GM12864 (cell line): ENCODE results near the gene DMRT1.

Source experiments
- DNase-seq: peaks from one replicate; pipeline ENCODE4 v3.0.0-alpha.2; 2011; ENCODE audit warnings: low read depth
- H3K4me3 ChIP-seq: 2 replicates; pipeline ENCODE4 v1.5.1; 2011; ENCODE audit warnings: mild to moderate bottlenecking, low read depth, low read length, control low read depth
- TF ChIP-seq, protein P1 (sequence below): IDR thresholded peaks from 2 replicates; pipeline ENCODE4 v1.5.1; 2011; ENCODE audit warnings: low read depth, mild to moderate bottlenecking, moderate library complexity, low read length, control low read depth, inconsistent platforms; ENCODE audit errors: missing control alignments

DMRT1 gene

GRCh38 chr9:979983-980382 lies 138.5 kb downstream of the DMRT1 start:
- TF ChIP-seq, protein P1, sequence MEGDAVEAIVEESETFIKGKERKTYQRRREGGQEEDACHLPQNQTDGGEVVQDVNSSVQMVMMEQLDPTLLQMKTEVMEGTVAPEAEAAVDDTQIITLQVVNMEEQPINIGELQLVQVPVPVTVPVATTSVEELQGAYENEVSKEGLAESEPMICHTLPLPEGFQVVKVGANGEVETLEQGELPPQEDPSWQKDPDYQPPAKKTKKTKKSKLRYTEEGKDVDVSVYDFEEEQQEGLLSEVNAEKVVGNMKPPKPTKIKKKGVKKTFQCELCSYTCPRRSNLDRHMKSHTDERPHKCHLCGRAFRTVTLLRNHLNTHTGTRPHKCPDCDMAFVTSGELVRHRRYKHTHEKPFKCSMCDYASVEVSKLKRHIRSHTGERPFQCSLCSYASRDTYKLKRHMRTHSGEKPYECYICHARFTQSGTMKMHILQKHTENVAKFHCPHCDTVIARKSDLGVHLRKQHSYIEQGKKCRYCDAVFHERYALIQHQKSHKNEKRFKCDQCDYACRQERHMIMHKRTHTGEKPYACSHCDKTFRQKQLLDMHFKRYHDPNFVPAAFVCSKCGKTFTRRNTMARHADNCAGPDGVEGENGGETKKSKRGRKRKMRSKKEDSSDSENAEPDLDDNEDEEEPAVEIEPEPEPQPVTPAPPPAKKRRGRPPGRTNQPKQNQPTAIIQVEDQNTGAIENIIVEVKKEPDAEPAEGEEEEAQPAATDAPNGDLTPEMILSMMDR = no peak
- H3K4me3 ChIP-seq = no peak overlapping the region
- DNase-seq = no peak

DNA sequence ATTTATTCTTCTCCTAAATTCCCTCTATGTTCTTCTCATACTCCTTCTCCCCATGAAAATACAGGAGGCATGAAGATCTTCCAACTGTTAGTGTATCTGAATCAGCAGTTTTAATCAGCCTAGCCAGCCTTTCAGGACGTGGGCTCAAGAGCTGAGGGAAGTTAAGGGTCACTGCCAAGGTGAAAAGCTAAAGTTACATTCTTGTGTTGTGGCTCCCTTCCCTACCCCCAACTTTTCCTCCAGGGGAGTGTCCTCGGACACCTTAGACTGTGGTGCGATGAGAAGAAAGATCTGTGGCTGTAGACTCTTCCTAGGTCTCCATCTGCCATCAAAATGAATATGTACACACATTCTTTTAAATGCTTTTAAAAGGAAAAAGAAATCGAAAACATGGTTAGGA lies 139.1 kb downstream of the DMRT1 start:
- DNase-seq = no peak
- H3K4me3 ChIP-seq = no peak overlapping the region
- TF ChIP-seq, protein P1 = no peak

GRCh38 chr9:981491-981898 lies 140.0 kb downstream of the DMRT1 start:
- H3K4me3 ChIP-seq = no peak overlapping the region
- TF ChIP-seq, protein P1 = no peak
- no peak for DNase-seq

DNA sequence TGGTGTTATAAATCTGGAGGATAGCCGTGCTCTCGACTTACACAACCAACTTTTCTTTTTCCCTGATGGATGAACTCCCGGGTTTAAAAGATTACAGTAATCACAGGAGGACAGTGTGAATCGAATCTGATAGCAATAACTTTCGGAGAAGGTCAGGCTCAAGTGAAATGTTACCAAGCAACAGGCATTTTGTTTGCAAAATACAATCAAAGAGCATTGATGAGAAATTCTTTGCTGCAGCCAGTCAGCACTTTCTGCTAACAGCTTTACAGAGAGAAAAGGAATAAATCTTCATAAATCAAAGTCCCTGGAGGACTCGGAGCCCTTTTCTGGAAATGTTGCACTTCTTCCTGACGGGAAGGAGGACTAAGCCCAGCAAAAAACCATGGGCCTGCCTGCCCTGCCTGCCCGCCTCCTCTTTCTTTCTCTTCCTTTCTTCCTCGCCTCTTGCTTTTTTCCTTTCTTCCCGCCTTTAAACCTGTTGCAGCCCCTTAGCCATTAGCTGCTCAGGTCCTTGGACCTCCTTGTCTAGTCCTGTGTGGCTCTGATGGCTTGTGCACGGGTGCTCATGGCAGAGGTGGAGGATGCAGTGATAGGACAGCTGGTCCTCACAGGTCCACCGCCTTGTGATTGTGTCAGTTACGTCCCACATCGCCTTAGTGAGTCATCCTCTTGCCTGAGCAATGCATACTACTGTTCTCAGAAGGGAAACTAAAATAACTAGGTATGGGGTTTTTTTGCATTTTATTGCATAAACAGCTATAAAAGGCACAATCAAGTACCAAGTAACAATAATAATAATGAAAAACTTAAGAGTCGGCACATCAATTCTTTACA lies 141.1 kb downstream of the DMRT1 start:
- TF ChIP-seq, protein P1 = no peak
- DNase-seq = no peak
- H3K4me3 ChIP-seq = no peak overlapping the region

GRCh38 chr9:994005-994404 lies 152.5 kb downstream of the DMRT1 start:
- peak; percentile 15 for DNase-seq
- TF ChIP-seq, protein P1 = no peak
- no peak overlapping the region for H3K4me3 ChIP-seq

- TF ChIP-seq, protein P1 = no peak
- no peak overlapping the region for H3K4me3 ChIP-seq
- DNase-seq = no peak
These were observed 153.7 kb downstream of the DMRT1 start for GRCh38 chr9:995192-995591.

- TF ChIP-seq, protein P1 = no peak
- no peak overlapping the region for H3K4me3 ChIP-seq
- DNase-seq = no peak
These were observed 154.3 kb downstream of the DMRT1 start for GRCh38 chr9:995781-996180.
